H9 (cell line): ENCODE data around the gene CLEC10A. TPM values are rescaled to one million over a fixed set of nuclear protein-coding genes. Genes with fewer than 3 reads are reported as not detected.

ENCODE experiments used
- DNase-seq: peaks from one replicate; pipeline ENCODE4 v3.0.0-alpha.2; 2017
- H2AFZ ChIP-seq: one replicate; pipeline ENCODE4 v1.6.1; 2013; ENCODE audit warnings: mild to moderate bottlenecking, low read length, control low read depth, moderate library complexity
- H2AK5ac ChIP-seq: 2 replicates; pipeline ENCODE4 v1.6.1; 2013; ENCODE audit warnings: low read length, control low read depth, mixed read lengths; ENCODE audit not compliant: insufficient read length
- H2BK120ac ChIP-seq: one replicate; pipeline ENCODE4 v1.6.1; 2013; ENCODE audit warnings: low read depth, mild to moderate bottlenecking, low read length, control low read depth, inconsistent platforms; ENCODE audit not compliant: poor library complexity, severe bottlenecking
- H2BK12ac ChIP-seq: 2 replicates; pipeline ENCODE4 v1.6.1; 2013; ENCODE audit warnings: low read length, control low read depth, mixed read lengths, low read depth; ENCODE audit not compliant: insufficient read length
- H2BK15ac ChIP-seq: 2 replicates; pipeline ENCODE4 v1.6.1; 2013; ENCODE audit warnings: low read depth, low read length, control low read depth
- H2BK20ac ChIP-seq: one replicate; pipeline ENCODE4 v1.6.1; 2013; ENCODE audit warnings: low read depth, mild to moderate bottlenecking, low read length, control low read depth, inconsistent platforms; ENCODE audit not compliant: poor library complexity, severe bottlenecking
- H2BK5ac ChIP-seq: 2 replicates; pipeline ENCODE4 v1.6.1; 2013; ENCODE audit warnings: low read length, control low read depth, mixed read lengths; ENCODE audit not compliant: insufficient read length
- H3K14ac ChIP-seq: 2 replicates; pipeline ENCODE4 v1.6.1; 2013; ENCODE audit warnings: low read length, control low read depth; ENCODE audit not compliant: insufficient read depth
- H3K18ac ChIP-seq: 2 replicates; pipeline ENCODE4 v1.6.1; 2013; ENCODE audit warnings: low read depth, mild to moderate bottlenecking, mixed read lengths, low read length, control low read depth; ENCODE audit not compliant: insufficient read length
- H3K23ac ChIP-seq: 2 replicates; pipeline ENCODE4 v1.6.1; 2013; ENCODE audit warnings: low read length, control low read depth, mixed read lengths, low read depth; ENCODE audit not compliant: insufficient read length
- H3K23me2 ChIP-seq: 2 replicates; pipeline ENCODE4 v1.6.1; 2013; ENCODE audit warnings: low read depth, mild to moderate bottlenecking, mixed read lengths, low read length, control low read depth; ENCODE audit not compliant: insufficient read length, poor library complexity, severe bottlenecking
- H3K27ac ChIP-seq: 2 replicates; pipeline ENCODE4 v1.5.1; 2013; ENCODE audit warnings: low read length, control low read depth, mixed read lengths, low read depth; ENCODE audit not compliant: insufficient read length
- H3K27me3 ChIP-seq: 2 replicates; pipeline ENCODE4 v1.6.1; 2013; ENCODE audit warnings: low read length, control low read depth, inconsistent platforms; ENCODE audit not compliant: insufficient read depth
- H3K4ac ChIP-seq: 2 replicates; pipeline ENCODE4 v1.6.1; 2013; ENCODE audit warnings: low read depth, mild to moderate bottlenecking, control low read depth, inconsistent platforms, low read length, moderate library complexity
- H3K4me1 ChIP-seq: 2 replicates; pipeline ENCODE4 v1.6.1; 2013; ENCODE audit warnings: low read length, control low read depth, inconsistent platforms; ENCODE audit not compliant: insufficient read depth
- H3K4me2 ChIP-seq: 2 replicates; pipeline ENCODE4 v1.6.1; 2013; ENCODE audit warnings: low read length, control low read depth, mixed read lengths; ENCODE audit not compliant: insufficient read length, insufficient read depth
- H3K56ac ChIP-seq: 2 replicates; pipeline ENCODE4 v1.6.1; 2013; ENCODE audit warnings: low read depth, mild to moderate bottlenecking, mixed read lengths, low read length, control low read depth; ENCODE audit not compliant: insufficient read length
- H3K79me1 ChIP-seq: 2 replicates; pipeline ENCODE4 v1.6.1; 2013; ENCODE audit warnings: low read depth, mild to moderate bottlenecking, moderate library complexity, low read length, control low read depth, inconsistent platforms; ENCODE audit not compliant: insufficient read depth, poor library complexity, severe bottlenecking
- H3K79me2 ChIP-seq: 2 replicates; pipeline ENCODE4 v1.6.1; 2013; ENCODE audit warnings: low read length, control low read depth, inconsistent platforms; ENCODE audit not compliant: insufficient read depth
- H3K9ac ChIP-seq: 2 replicates; pipeline ENCODE4 v1.6.1; 2013; ENCODE audit warnings: low read length, control low read depth, mixed read lengths; ENCODE audit not compliant: insufficient read length; ENCODE audit errors: extremely low read depth
- H3K9me3 ChIP-seq: one replicate; pipeline ENCODE4 v1.6.1; 2013; ENCODE audit warnings: low read depth, low read length, inconsistent platforms; ENCODE audit not compliant: control insufficient read depth
- H3T11ph ChIP-seq: one replicate; pipeline ENCODE4 v1.6.1; 2013; ENCODE audit warnings: mild to moderate bottlenecking, low read length, control low read depth, inconsistent platforms
- H4K20me1 ChIP-seq: one replicate; pipeline ENCODE4 v1.6.1; 2013; ENCODE audit not compliant: control insufficient read depth, insufficient read length, insufficient read depth
- H4K5ac ChIP-seq: 2 replicates; pipeline ENCODE4 v1.6.1; 2013; ENCODE audit warnings: low read depth, mild to moderate bottlenecking, mixed read lengths, low read length, control low read depth; ENCODE audit not compliant: insufficient read length
- H4K8ac ChIP-seq: replicated peaks from 2 replicates; pipeline ENCODE4 v1.6.1; 2013; ENCODE audit warnings: low read length, control low read depth, mixed read lengths, low read depth; ENCODE audit not compliant: insufficient read length
- H4K91ac ChIP-seq: 2 replicates; pipeline ENCODE4 v1.6.1; 2013; ENCODE audit warnings: low read depth, mild to moderate bottlenecking, moderate library complexity, mixed read lengths, low read length, control low read depth; ENCODE audit not compliant: insufficient read length
- H3K27ac Mint-ChIP-seq, 3 experiments: 2 replicates in 2 of 3; 3 replicates in 1 of 3; pipeline ENCODE4 v1.8.0; 2020 to 2021; ENCODE audit warnings: mixed read lengths in 3 of 3, mild to moderate bottlenecking in 1 of 3, moderate library complexity in 1 of 3
- H3K27me3 Mint-ChIP-seq: 2 replicates; pipeline ENCODE4 v1.8.0; 2021; ENCODE audit warnings: low read depth, mild to moderate bottlenecking, moderate library complexity, mixed read lengths
- H3K36me3 Mint-ChIP-seq, 3 experiments: 2 replicates in 2 of 3; 3 replicates in 1 of 3; pipeline ENCODE4 v1.8.0; 2020 to 2021; ENCODE audit warnings: low read depth in 3 of 3, mixed read lengths in 3 of 3; ENCODE audit not compliant: insufficient read depth in 1 of 3
- H3K4me1 Mint-ChIP-seq, 2 experiments: 2 replicates each; pipeline ENCODE4 v1.8.0; 2020; ENCODE audit warnings: mixed read lengths in 2 of 2
- H3K4me3 Mint-ChIP-seq, 2 experiments: 2 replicates in 1 of 2; 3 replicates in 1 of 2; pipeline ENCODE4 v1.8.0; 2020 to 2021; ENCODE audit warnings: mild to moderate bottlenecking in 2 of 2, mixed read lengths in 2 of 2, moderate library complexity in 1 of 2
- H3K9me3 Mint-ChIP-seq, 2 experiments: 2 replicates in 1 of 2; 3 replicates in 1 of 2; pipeline ENCODE4 v1.8.0; 2020; ENCODE audit warnings: mild to moderate bottlenecking in 2 of 2, mixed read lengths in 2 of 2, moderate library complexity in 1 of 2
- CTCF ChIP-seq: fragments of 200-600 bp; sonication (generic); conservative IDR thresholded peaks from 3 replicates; pipeline ENCODE4 v1.8.0; 2021; ENCODE audit warnings: antibody characterized with exemption, mild to moderate bottlenecking
- WGBS: extraction: QIAGEN DNeasy Blood & Tissue Kit; methylation state at CpG from one replicate; pipeline ENCODE4 v1.1.7; 2013; ENCODE audit warnings: missing lambda C conversion rate, low lambda C conversion rate, mixed read lengths; ENCODE audit not compliant: insufficient read length; ENCODE audit errors: extremely low coverage; 5-methylcytosine and 5-hydroxymethylcytosine counted together
- total RNA-seq: library from RNA; stranded (reverse); gene quantifications from 2 replicates; pipeline ENCODE4 v1.2.1, GENCODE V29; 2021

CLEC10A gene
- total RNA-seq, 1 experiment from 2014 or later = not detected

DNA sequence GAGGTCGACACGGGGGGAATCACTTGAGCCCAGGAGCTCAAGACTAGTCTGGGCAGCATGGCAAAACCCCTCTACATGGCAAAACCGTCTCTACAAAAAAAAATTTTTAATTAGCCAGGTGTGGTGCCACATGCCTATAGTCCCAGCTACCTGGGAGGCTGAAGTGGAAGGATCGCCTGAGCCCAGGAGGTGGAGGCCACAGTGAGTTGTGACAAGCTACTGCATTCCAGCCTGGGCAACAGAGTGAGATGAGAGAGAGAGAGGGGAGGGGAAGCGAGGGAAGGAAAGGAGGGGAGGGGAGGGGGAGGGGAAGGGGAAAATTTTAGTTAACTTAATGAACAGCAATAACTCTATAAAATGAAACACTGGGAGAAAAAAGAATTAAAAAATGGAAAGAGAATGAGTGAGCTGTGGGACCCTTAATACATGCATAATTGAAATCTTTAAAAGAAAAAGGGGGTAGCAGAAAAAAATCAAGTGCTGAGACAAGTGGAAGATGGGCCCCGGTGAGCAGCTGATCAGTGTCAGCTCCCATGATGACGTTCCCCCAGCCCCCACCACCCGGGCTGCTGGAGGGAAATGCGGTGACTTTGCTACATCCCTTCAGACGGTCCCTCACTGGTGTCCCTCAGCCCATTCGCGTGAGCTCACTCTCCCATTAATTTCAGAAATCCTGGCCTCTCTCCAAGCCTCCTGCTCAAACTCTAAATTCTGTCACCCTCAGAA is 31.9 kb upstream of the CLEC10A start:
- peaks cover 0 to 2% (median 0%) of the 10 kb centered on the region in 3 experiments; a peak in 1 of 7 replicates for H3K36me3 Mint-ChIP-seq
- Histone ChIP-seq H3K14ac (no peak overlapping the region), H2BK20ac (no peak overlapping the region), H4K8ac (no peak overlapping the region), H2BK12ac (no peak overlapping the region), H3K9me3 (no peaks in the 10 kb centered on the region), H3T11ph (no peak overlapping the region), H3K27ac (no peak overlapping the region), H3K4me2 (no peak overlapping the region), H2BK120ac (no peak overlapping the region), H2BK15ac (no peak overlapping the region), H2AK5ac (no peak overlapping the region), H3K27me3 (no peaks in the 10 kb centered on the region; the same call in 1 of the 2 replicates), H2BK5ac (no peak overlapping the region), H3K56ac (no peak overlapping the region), H4K5ac (no peak overlapping the region), H4K91ac (no peak overlapping the region), H3K4me1 (no peaks in the 10 kb centered on the region; the same call in 1 of the 2 replicates), H3K23ac (no peak overlapping the region), H3K23me2 (no peaks in the 10 kb centered on the region), H3K9ac (no peak overlapping the region), H3K79me1 (no peaks in the 10 kb centered on the region), H3K4ac (no peak overlapping the region), H3K18ac (no peak overlapping the region), H2AFZ (no peak overlapping the region), H4K20me1 (no peaks in the 10 kb centered on the region), H3K79me2 (no peaks in the 10 kb centered on the region)
- no peaks in the 10 kb centered on the region; a peak in 1 of 5 replicates for H3K9me3 Mint-ChIP-seq
- H3K27me3 Mint-ChIP-seq = no peaks in the 10 kb centered on the region; the same call in 1 of the 2 replicates
- TF ChIP-seq CTCF = no peak
- H3K4me1 Mint-ChIP-seq = peaks cover 17 to 18% of the 10 kb centered on the region in 2 experiments
- no peak for DNase-seq
- no CpG with 5 or more reads among the region's 12 CpGs for WGBS
- H3K27ac Mint-ChIP-seq = no peak overlapping the region
- H3K4me3 Mint-ChIP-seq = no peak overlapping the region
